Measurements from ENCODE around the gene KATNIP.
"Not testable (repeated sequence)": the region's sequence is repeated elsewhere in the genome, so short reads cannot be mapped to it uniquely, and the experiment has no call there.

The KATNIP gene

GRCh38 chr16:27539120-27539519 lies 10.8 kb upstream of the KATNIP start:
- DNase-seq: no peak

- DNase-seq: no peak
These were observed 10.3 kb upstream of the KATNIP start for GRCh38 chr16:27539636-27540035.

- no peak for DNase-seq
These were observed 6.1 kb upstream of the KATNIP start for GRCh38 chr16:27543801-27544200.

- no peak for DNase-seq
These were observed 5.3 kb upstream of the KATNIP start for GRCh38 chr16:27544671-27545070.

GRCh38 chr16:27547134-27547533 lies 2.8 kb upstream of the KATNIP start:
- no peak for DNase-seq

- DNase-seq: no peak
These were observed 2.1 kb upstream of the KATNIP start for GRCh38 chr16:27547851-27548250.

GRCh38 chr16:27549464-27549745 lies 539 bp upstream of the KATNIP start:
- DNase-seq: no peak

- no peak for DNase-seq
These were observed 607 bp downstream of the KATNIP start for GRCh38 chr16:27550582-27550920.

GRCh38 chr16:27551036-27551435 lies 1.1 kb downstream of the KATNIP start:
- DNase-seq: no peak

GRCh38 chr16:27556471-27556870 lies 6.5 kb downstream of the KATNIP start:
- no peak for DNase-seq

- DNase-seq: no peak
These were observed 8.5 kb downstream of the KATNIP start for GRCh38 chr16:27558434-27558833.

- no peak for DNase-seq
These were observed 9.0 kb downstream of the KATNIP start for GRCh38 chr16:27558932-27559331.

GRCh38 chr16:27561216-27561615 lies 11.3 kb downstream of the KATNIP start:
- no peak for DNase-seq

GRCh38 chr16:27564224-27564623 lies 14.3 kb downstream of the KATNIP start:
- no peak for DNase-seq

GRCh38 chr16:27566417-27566816 lies 16.5 kb downstream of the KATNIP start:
- no peak for DNase-seq

GRCh38 chr16:27568077-27568476 lies 18.1 kb downstream of the KATNIP start:
- no peak for DNase-seq

- not testable (repeated sequence) for DNase-seq
These were observed 21.0 kb downstream of the KATNIP start for GRCh38 chr16:27570986-27571385.

- DNase-seq: no peak
These were observed 21.7 kb downstream of the KATNIP start for GRCh38 chr16:27571433-27572326.

- peak; percentile 38 for DNase-seq
These were observed 22.8 kb downstream of the KATNIP start for GRCh38 chr16:27572711-27573110.

- DNase-seq: no peak
These were observed 26.8 kb downstream of the KATNIP start for GRCh38 chr16:27576729-27577128.

- no peak for DNase-seq
These were observed 29.4 kb downstream of the KATNIP start for GRCh38 chr16:27579087-27579980.

GRCh38 chr16:27582883-27583282 lies 32.9 kb downstream of the KATNIP start:
- DNase-seq: no peak

- no peak for DNase-seq
These were observed 33.7 kb downstream of the KATNIP start for GRCh38 chr16:27583634-27584033.

- DNase-seq: no peak
These were observed 35.3 kb downstream of the KATNIP start for GRCh38 chr16:27585200-27585599.
